Stimulated activated CD8-positive, alpha-beta memory T cell treated with anti-CD3 and anti-CD28 coated beads, Interleukin-4, amount 100 ng/mL, for 24 hours (primary cell): ENCODE data around the gene RGPD8.
"Not testable (repeated sequence)": the region's sequence is repeated elsewhere in the genome, so short reads cannot be mapped to it uniquely, and the experiment has no call there.

Experiments used
- DNase-seq: peaks from one replicate; pipeline ENCODE4 v3.0.0-alpha.2; 2020; ENCODE audit warnings: low read depth

The RGPD8 gene

DNA sequence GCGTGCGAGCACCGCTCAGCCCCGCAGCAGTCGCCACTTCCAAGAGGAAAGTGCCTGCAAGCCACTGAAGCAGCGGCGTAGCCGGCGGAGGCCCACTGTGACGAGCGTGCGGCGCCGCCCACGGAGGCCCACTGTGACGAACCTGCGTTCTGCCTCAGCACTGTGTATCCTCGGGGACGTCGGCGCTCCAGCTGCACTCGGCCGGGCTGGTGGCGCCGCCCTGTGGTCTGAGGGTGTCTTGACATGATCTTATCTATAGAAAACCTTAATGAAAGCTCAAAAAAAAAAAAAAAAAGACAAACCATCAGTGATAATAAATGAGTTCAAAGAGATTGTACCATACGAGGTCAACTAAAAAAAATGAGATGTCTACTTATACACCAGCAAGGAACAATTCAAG, at the start of gene RGPD8:
TSS of gene RGPD8 (minus strand) at position 166 of the 400 bp plus-strand sequence. CDS start 192 bp downstream, outside the sequence.
- DNase-seq: peak; percentile 90

DNA sequence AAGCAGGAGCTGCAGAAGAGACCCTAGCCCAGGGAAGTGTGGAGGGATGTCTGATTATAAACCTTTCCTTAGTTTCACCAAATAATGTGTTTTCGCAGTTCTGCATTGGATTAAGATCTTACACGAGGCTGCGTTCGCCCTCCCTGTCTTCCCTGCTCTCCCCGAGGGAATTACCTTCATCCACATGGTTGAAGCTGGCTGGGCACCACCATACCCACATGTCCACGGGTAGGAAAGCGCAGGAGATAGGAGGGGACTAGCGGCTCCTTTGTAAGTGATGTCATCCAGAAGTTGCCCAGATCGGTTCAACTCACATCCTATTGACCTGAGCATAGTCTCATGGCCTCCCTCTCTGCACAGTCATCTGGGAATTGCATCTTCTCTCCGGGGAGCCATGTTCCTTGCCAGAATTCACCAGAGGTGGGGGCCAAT, 49.6 kb upstream of the RGPD8 start:
- DNase-seq: no peak

DNA sequence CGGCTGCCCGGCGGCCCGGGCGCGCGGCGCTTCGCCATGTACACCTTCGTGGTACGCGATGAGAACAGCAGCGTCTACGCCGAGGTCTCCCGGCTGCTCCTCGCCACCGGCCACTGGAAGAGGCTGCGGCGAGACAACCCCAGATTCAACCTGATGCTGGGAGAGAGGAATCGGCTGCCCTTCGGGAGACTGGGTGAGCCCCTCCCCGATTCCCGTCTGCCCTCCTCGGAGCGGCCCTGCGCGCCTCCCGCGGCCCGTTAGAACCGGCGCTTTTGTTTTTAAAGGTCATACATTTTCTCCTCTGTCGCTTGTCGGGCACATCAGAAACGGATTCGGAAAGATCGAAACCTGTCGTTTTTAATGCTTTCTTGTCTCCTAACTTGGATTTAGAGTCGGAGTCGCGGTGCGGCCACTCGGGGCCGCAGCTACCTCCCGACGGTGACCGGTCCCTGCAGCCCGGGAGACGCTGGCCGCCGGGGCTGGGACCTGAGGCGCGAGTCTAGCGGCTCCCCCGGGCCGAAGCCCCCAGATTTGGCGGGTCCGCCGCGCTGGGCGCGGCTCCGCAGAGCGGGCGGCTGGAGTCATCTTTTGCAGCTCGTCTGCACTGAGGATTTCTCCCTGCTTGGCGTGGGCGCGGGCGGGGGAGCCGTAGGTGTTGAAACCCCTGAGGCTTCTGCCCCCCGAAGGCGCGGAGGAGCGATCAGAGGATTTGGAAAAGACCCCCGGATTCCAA, 49.0 kb upstream of the RGPD8 start:
- DNase-seq: no peak

DNA sequence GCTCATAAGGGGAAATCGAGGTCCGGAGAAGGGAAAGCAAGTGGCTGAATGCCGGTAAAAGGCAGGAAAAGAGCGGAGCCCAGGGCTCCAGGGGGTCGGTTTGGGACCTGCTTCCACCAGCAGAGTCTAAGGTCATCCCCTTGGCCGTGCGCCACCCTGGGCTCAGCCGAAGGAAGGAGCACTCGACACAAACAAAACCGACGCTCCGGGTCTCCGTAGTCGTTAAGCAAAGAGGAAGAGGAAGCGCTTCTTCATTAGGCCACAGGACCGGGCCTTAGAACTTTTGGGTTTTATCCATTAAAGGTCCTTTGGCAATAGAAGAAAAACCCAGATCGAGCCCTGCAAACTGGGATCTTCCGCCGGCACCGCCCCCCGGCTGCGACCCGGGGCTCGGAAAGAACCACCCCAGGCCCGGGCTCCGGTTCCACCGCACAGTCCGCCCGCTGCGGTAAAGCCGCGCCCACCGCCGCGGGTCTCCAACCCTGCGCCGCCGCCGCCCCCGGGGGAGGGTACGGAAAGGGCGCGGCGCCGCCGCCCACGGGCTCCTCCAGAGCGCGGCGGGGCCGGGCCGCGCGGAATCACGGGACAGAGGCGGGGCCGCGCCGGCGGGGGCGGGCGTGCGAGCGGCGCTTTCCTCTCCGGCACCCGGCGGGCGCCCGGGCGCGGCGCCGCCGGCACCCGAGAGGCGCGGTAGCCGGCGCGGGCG, 48.2 kb upstream of the RGPD8 start, which contains the start of gene TTL:
TSS of gene TTL (plus strand) at position 629 of the 706 bp plus-strand sequence. CDS start 189 bp downstream, outside the sequence.
- peak; percentile 73 for DNase-seq

DNA sequence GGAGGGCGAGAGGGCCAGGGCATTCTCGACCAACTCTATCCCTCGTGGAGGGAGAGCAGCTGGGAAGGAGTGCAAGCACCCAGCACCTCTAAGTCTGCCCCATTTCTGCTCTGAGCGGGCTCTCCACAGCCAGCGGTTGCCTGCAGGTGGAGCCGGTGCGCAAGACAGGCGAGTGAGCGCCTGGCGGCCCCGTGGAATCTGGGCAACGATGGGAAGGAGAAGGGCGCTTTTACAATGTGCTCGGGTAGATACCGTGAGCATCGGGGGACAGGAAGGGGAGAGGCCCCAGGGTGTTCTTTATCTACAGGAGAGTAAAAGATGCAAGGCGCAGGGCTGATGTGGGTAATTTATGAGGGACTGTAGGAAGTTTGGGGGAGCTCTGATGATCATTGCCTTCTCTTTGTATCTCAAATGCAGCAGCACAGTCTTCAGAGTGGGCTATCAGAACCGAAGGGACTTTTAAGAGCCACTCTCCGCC, 47.6 kb upstream of the RGPD8 start:
- DNase-seq: peak; percentile 74

DNA sequence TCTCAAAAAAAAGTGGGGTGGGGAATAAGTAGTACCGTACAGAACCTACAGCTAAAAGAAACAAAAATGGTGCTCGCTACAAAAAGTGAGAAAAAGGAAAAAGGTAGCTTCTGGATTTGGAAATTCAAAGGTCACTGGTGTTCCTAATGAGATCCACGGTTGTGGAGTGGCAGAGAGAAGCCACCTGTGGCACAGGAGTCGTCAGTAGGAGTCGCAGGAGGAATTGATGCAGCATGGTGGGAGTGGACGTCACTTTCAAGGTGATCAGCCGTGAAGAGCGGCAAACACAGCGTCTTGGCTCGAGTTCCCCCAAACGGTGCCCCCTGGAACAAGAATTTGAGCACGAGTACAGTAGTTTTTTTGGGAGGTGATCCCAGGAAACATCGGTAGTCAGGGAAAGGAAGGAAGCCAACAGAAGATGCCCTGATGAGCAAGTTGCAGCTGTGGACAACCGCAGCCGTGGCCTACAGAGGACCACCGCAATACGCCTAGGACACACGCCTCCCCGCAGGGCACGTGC, 47.1 kb upstream of the RGPD8 start:
- DNase-seq: no peak

DNA sequence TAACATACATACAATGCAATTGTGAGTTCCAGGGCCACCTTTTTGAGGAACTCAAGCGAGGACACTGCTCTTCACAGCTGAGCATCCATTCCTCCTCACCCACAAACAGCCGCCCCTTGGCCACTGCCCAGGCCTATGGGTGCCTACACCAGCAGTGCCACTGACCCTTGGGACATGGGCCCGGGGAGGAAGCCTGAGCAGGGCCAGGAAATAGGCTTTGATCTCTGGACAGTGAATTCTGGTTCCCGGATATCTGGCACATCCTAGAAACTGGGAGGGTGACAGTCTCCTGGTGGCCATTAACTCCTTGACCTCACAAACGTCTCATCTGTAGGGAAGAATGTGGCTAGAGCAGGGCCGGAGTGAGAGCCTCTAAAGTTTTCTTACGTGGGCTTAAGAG, 43.0 kb upstream of the RGPD8 start:
- no peak for DNase-seq

DNA sequence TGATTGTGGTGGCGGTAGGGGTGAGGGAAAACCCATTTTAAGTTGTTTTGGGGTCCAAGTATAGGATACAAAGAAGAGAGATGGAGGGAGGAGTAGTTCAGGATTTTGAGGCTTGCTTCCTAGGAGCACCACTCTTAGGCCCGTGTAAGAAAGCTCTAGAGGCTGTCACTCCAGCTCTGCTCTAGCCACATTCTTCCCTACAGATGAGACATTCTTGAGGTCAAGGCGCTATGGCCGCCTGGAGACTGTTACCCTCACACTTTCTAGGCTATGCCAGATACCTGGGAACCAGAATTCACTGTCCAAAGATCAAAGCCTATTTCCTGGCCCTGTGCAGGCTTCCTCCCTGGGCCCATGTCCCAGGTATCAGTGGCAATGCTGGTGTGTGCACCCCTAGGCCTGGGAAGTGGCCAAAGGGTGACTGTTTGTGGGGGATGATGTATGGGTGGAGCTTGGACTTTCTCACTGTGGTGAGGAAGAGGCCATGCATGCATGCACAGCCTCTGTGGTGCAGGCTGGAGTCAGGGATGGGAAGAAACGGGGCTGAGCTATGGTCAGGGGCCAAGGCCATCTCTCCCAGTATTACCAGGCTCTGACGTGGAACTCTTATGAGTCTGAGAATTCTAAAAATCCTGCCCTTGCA, 41.5 kb upstream of the RGPD8 start:
- no peak for DNase-seq

DNA sequence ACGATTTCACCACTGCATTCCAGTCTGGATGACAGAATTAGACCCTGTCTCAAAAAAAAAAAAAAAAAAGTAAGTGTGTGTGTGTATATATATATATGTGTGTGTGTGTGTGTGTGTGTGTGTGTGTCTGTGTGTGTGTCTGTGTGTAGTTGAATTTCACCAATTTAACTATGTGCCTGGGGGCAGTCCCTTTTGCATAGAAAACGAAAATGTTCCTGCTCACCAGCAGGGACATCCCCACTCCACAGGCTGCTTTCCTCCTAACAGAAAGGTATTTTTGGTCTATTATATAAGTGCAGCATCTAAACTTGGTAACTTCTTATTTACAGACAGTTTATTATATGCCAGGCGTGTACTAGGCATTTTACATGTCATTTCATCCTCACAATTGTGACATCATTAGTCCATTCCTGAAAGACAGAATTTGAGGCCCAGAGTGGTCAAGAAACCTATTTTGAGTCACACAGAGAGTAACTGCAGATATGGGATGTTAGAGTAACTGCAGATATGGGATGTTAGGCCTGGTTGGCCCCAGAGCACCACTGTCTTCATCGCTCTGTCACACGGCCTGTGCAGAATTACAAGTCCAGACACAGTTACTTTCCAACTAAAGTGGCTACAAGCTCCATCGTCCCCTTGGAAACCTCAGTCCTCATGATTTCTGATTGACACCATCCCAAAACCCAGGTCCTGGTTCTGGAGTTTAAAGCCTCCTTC, 39.3 kb upstream of the RGPD8 start:
- no peak for DNase-seq

DNA sequence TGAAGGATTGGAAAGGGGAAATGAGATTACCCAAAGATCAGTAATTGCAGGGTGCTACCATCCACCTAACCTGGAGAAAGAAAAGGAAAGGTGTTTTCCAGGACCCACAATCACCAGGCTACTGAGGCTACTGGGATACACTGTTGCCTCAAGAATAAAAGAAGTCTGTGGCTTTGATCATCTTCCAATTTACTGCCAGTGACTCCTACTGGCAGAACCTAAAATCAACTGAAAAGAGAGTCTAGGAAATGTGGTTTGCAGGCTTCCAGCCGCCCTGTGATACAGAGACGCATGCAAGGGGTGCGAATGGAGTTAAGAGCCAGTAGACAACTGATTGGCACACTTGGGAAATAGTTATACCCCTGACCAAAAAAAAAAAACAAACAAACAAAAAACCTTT, 31.9 kb upstream of the RGPD8 start:
- DNase-seq: no peak

DNA sequence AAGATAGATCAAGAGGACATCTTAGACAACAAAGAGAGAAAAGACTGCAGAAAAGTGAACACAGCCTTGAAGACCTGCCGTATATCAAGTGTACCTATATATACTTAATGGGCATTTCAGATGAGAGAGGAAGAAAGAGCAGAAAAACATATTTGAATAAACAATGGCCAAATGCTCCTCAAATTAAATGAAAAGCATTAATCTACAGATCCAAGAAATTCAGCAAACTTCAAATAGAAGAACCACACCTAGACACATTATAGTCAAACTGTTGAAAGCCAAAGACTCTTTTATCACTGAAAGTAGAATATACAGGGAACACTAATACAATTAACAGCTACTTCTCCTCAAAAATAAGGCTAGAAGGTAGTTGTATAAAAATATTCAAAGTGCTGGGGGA, 29.8 kb upstream of the RGPD8 start:
- DNase-seq: no peak

DNA sequence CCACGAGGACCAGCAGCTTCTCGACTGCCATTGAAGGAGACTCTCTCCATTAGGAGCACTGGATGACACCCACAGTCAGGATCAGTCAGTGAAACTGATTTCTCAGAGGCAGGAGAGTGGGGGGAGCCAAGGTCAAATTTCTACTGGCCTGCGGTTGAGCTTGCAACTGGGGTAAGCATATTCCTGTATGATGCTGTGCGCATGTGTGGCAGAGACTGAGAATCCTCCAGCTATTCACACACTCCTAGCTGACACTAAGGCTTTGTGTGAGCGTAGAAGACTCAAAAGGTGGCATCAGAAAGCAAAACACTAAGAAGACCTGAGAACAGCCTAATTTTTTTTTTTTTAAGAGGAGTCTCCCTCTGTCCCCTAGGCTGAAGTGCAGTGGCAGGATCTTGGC, 28.7 kb upstream of the RGPD8 start:
- no peak for DNase-seq

DNA sequence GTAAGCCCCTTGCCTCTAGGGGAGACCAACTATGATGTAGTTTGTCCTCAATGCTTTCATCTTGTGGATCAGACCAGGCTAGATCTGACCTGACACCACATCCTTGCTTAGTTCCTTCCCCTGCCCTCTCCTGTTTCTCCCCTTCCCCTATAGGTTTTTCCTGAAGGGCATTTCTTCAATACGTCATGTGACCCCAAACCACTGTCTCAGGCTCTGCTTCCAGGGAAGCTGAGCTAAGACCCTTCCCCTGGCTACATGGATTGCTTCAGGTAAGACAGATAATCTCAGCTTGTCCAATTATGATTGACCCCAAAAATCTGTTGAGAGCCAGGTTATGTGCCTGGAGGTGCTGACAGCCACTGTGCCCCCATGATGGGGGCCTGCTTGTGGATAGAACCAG, 25.9 kb upstream of the RGPD8 start:
- DNase-seq: no peak

DNA sequence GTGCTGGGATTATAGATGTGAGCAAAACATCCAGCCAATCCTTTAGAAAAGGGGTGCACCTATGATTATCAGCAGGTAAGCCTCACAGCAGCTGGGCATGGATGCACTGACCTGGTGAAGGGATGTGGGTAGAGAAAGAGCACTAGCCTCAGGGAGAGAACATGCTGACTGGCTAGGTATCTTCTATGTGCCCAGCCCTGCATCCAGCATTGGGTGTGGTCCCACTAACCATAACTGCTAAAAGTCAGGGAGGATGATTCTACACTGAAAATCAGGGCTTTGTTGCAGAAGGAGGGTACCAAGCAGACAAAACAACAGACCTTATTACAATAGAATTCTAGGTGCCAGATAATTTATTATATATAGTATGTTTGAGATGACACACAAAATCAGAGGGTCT, 21.1 kb upstream of the RGPD8 start:
- no peak for DNase-seq

DNA sequence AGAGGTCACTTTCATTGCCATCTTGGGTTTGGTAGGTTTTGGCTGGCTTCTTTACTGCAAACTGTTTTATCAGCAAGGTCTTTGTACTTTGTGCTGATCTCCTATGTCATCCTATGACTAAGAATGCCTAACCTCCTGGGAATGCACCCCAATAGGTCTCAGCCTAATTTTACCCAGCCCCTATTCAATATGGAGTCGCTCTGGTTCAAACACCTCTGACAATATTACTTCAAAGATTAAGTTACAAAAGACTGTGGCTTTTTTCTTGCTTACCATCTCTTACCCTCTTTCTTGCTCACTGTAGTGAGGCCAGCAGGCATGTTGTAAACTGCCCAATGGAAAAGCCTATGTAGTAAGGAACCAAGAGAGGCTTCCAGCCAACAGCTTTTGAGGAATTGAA, 17.9 kb upstream of the RGPD8 start:
- no peak for DNase-seq

DNA sequence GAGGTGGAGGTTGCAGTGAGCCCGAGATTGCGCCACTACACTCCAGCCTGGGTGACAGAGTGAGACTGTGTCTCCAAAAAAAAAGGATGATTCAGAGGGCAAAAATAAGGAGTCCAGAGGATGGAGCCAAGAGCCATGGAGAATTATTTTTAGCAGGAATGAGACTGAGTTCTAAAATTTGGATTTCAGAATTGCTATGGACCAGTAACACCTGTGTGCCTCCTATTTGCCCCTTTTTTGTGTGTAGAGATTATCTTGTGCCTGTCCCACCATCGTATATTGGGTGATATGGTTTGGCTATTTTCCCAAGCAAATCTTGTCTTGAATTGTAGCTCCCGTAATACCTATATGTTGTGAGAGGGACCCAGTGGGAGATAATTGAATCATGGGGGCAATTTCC, 16.4 kb upstream of the RGPD8 start:
- DNase-seq: no peak

DNA sequence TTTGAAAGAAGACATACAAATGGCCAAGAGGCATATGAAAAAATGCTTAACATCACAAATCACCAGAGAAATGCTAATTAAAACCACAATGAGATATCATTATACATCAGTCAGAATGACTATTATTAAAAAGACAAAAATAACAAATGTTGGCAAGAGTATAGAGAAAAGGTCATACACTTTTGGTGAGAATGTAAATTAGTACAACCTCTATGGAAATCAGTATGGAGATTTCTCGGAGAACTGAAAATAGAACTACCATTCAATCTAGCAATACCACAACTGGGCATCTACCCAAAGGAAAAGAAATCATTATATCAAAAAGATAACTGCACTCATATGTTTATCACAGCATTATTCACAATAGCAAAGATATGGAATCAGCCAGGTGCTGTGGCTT, 10.8 kb upstream of the RGPD8 start:
- DNase-seq: not testable (repeated sequence)

DNA sequence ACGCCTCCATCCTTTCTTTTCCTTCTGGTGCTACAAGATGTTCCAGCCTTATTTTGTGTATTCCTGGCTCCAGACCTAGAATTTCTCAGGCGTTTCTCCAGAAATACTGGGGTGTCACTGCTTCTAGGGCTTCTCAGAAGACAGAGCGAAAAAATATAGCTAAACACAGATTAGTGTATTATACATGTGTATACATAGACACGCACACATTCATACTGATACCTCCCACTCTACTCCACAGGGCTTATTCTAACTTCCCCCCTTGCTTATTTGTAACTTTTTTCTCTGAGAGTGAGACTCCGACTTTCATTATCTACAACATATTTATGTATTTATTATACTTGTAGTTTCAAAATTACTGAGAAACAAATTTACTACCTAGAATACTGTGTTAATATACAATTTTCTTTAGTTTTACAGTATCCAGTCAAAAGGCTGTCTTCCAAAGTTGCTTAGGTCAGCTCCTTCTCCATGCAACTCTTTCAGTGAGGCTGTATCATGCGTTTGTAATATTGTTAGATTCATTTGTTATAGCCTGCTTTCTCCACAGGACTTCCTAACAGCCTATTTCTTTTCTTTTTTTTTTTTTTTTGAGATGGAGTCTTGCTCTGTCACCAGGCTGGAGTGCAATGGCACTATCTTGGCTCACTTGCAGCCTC, 5.3 kb upstream of the RGPD8 start:
- not testable (repeated sequence) for DNase-seq

DNA sequence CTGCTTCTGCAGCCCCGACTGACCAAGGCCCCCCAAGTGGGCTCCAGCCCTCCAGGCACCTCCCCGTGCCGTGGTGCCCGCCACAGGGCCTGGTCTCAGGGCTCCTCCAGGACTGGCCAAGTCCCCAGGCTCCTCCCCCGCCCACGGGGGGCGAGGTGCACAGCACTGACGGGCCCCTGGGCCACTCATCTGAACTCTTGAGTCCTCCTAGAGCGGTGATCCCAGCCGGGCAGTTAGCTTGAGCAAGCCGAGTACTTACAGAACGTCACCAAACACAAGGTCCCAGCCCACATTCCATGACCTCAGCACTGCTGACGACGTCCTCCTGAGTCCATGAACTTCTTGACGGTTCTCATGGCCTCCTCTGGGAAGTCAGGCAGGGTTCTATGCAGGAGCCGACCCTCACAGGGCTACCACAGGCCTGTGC, 4.0 kb upstream of the RGPD8 start:
- DNase-seq: not testable (repeated sequence)

DNA sequence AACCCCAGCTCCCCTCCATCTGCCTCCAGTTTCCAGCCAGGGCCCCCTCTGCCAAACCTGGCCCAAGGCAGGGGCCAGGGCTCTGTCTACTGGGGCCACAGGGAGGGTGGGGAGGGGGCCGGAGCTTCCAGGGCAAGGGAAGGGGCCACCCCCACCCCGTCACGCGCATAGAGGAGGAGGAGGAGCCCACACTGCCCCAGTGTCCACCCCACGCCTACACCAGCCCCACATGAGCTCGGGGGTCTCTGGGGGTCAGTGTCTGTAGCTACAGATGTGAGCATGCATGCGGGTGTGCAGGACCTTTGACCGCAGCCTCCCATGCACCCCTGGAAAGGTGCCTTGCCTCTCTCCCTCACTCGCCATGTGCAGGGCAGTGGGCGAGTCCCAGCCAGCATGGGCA, 3.5 kb upstream of the RGPD8 start:
- not testable (repeated sequence) for DNase-seq

DNA sequence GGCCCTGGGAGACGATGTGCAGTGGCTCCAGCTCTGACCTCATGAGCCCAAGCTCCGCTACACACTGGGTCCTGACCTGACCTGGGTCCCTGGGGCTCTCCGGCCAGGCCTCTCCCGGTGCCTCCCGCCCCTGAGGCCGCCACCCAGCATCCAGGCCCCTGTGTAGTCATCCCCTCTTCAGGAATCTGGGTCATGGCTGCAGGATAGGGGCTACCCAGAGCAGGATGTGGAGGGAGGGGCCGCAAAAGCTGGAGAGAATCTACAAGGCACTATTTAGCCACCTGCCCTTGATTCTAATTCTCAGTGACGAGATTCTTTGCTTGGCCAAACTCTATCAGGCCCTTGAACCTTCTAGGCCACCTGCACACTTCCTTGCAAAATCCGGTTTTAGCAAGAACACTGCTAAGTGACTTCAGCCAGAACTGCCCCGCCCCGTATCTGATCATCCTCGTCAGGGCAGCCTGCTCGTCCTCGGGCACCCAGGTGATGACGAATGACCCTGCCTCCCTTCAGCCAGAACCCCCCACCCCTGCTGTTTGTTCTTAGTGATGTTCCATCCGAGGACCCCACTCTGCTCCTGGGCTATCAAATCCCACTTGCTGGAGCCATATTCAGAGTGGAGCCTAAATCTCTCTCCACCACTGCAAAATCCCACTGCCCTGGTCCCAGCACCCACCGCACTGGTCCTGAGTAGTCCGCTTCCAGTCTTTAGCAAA, 2.4 kb upstream of the RGPD8 start:
- not testable (repeated sequence) for DNase-seq
